ENCODE data around the gene NCKAP5L.
"Not testable (repeated sequence)": the region's sequence is repeated elsewhere in the genome, so short reads cannot be mapped to it uniquely, and the experiment has no call there.

NCKAP5L gene

DNA sequence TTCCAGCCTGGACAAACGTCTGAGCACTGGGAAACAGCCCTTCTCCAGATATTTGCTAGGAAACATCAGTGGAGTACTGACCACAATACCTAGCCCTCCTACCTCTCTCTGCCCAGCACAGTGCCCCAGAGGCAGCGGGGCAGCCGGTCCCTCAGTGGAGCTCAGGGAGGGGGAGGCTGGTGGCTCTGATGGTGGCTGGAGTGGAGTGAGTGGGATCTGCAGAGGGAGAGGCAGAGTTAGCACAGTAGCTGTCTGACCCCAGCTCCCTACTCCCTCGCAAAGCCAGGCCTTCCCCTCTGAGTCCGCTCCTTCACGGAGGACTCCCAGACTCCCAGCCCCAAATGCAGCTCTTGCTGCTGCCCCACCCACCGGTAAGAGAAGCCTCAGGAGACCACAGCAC, 30.0 kb downstream of the NCKAP5L start:
- DNase-seq (ENCODE audit: low read depth), result no peak

GRCh38 chr12:49797449-49797776, 30.8 kb downstream of the NCKAP5L start:
- no peak for DNase-seq (ENCODE audit: low read depth)

DNA sequence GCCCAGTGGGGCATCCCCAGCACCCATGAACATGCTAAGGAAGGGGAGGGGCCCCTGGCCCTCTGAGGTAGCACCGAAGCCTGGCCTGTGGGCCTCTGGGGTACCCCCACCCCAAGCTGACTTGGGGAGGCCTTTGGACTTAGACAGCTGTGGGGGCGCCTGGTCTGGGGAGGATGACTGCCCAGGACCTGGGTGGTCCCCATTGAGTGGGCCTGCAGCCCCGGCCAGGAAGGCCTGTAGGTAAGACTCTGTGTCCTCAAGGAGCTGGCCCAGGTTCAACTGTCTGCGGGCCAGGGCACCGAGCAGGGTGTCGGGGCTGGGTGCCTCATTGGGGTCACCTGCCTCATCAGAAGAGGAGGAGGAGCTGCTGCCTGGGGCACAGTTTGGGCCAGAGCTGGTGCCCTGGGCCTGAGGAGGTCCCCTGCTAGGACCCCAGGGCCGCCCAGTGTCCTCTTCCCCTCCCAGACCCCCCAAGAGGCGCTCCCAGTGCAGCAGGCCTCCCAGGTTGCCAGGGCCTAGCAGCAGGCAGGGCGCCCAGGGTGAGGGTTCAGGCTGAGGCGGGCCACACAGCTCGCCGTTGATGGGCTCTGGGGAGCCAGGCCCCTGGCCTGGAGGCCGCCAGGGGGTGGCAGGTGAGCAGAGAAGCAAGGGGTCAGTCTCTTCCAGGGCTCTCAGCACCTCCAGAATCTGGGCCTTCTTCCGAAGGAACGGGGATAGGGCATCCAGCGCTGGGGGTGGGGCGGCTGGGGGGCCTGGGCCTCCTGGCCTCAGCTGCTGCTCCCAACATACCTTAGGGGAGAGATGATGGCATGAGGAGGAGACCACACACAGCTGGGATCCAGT, 31.4 kb downstream of the NCKAP5L start:
- no peak for DNase-seq (ENCODE audit: low read depth)

DNA sequence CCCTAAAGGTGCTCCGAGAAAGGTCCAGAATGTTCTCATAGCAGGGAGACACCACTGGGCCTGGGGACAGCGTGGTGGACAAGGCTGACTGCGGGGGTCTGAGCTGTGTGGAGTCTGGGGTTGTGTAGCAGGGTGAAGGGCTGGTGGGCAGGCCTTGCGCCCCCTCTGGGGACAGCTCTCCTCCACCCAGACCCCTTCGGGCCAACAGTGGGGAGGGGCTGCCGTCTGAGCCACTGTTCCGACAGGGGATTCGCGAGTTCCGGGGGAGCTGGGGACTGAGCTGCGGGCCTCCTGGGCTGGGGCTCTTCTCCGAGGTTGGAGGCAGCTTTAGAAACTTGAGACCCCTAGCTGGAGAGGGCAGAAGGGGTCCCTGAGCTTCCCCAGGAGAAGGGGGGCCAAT, 32.1 kb downstream of the NCKAP5L start:
- no peak for DNase-seq (ENCODE audit: low read depth)

DNA sequence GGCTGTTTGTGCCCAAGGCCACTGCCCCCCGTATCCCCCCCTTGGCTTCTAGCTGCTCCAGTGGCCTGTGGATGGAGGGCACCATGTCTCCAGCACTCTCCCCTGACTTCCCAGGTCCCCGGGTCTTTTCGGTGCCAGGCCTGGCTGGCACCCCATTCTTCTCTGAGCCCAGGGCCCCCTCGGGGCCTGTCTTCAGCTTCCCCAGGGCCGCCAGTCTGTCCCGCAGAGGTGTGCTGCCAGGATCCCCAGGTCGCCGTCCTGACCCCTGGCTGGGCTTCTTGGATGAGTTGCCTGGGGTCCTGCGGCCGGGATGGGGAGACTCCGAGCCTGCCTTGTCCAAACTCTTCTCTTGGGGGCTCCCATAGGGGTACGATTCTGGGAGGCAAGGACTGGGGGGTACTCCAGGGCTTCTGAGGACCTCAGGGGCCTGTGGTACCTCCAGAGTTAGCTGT, 32.5 kb downstream of the NCKAP5L start:
- no peak for DNase-seq (ENCODE audit: low read depth)

GRCh38 chr12:49794811-49795653, 33.2 kb downstream of the NCKAP5L start:
- no peak for DNase-seq (ENCODE audit: low read depth)

- no peak for DNase-seq (ENCODE audit: low read depth)
Observed at GRCh38 chr12:49794021-49794420, 34.2 kb downstream of the NCKAP5L start.

DNA sequence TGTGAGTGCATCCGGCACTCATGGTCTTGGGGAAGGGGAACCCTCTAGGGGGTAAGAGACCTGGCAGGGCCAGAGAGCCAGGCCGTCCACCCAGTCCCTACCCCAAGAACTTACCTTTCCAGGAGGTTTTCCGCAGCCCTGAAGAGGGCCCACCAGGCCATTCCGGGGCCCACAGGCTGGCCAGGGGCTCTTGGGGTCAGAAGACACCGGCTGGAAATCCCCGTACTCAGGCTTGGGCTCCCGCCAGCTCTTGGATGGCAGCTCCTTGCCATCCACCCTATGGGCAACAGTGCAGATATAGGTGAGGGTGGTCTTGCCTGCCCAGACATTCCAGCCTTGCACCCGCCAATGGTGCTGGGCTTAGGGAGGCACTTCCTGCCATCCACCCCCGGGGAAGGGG, 34.6 kb downstream of the NCKAP5L start:
- no peak for DNase-seq (ENCODE audit: low read depth)

DNA sequence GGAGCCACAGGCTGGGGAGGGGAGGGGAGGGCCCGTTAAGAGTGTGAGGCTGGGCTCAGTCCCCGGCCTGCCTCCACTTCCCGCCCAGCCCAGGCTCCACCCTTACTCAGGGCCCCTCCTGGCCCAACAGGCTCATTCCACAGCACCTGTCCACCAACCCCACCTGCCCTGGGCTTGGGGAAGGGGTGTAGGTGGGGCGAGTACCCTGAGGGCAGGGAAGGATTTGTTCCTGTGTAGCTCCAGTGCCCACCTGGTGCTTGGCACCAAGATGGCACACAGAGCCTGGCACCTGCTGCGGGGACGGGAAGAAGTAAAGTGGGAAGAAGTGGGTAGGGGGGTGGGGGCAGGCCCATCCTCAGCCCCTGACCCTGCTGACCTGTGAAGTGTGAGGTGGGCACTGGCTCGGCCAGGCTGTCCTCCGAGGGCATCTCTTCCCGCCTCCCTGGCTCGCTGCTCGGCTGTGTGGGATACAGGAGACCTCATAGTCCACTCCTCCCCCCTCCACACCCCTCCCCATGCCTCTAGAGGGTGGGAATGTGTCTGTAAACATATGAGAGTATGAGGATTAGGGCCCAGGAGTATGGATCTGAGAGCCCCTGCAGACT, 35.1 kb downstream of the NCKAP5L start:
- DNase-seq (ENCODE audit: low read depth), result no peak

GRCh38 chr12:49792181-49792970, 35.8 kb downstream of the NCKAP5L start:
- DNase-seq (ENCODE audit: low read depth), result no peak

GRCh38 chr12:49791700-49792099, 36.5 kb downstream of the NCKAP5L start:
- no peak for DNase-seq (ENCODE audit: low read depth)

- no peak for DNase-seq (ENCODE audit: low read depth)
Observed at GRCh38 chr12:49790741-49791555, 37.3 kb downstream of the NCKAP5L start.

- no peak for DNase-seq (ENCODE audit: low read depth)
Observed at GRCh38 chr12:49789992-49790391, 38.2 kb downstream of the NCKAP5L start.

DNA sequence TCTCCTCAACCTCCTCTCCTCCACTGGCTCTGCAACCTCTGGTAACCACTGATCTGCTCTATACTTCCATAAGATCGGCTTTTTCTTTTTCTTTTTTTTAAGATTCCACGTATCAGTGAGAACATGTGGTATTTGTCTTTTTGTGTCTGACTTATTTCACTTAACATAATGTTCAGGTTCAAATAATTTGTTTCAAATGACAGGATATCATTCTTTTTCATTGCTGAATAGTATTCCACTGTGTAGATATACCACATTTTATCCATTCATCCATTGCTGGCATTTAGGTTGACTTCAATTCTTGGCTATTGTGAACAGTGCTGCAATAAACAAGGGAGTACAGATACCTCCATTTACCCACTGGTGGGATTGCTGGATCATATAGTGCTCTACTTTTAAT, 40.5 kb downstream of the NCKAP5L start:
- no peak for DNase-seq (ENCODE audit: low read depth)

DNA sequence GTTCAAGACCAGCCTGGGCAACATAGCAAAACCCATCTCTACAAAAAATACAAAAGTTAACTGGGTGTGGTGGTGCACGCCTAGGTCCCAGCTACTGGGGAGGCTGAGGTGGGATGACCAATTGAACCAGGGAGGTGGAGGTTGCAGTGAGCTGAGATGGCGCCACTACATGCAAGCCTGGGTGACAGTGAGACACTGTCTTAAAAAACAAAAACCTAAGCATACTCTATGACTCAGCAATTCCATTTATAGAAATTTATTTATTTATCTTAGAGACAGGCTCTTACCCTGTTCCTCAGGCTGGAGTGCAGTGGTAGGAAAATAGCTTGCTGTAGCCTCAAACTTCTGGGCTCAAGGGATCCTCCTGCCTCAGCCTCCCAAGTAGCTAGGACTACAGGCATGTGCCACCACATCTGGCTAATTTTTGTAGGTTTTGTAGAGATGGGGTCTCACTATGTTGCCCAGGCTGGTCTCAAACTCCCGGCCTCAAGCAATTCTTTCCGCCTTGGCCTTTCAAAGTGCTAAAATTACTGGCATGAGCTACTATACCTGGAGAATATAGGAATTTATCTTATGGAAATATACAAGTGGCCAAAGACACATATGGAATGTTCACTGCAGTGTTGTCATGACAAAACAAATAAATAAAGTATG, 43.3 kb downstream of the NCKAP5L start:
- peak; percentile 63 for DNase-seq (ENCODE audit: low read depth)

- peak; percentile 94 for DNase-seq (ENCODE audit: low read depth)
Observed at GRCh38 chr12:49783917-49784676, 44.1 kb downstream of the NCKAP5L start.

- not testable (repeated sequence) for DNase-seq (ENCODE audit: low read depth)
Observed at GRCh38 chr12:49780914-49781313, 47.3 kb downstream of the NCKAP5L start.

- no peak for DNase-seq (ENCODE audit: low read depth)
Observed at GRCh38 chr12:49779581-49779980, 48.6 kb downstream of the NCKAP5L start.

- no peak for DNase-seq (ENCODE audit: low read depth)
Observed at GRCh38 chr12:49777800-49778748, 50.1 kb downstream of the NCKAP5L start.

Measured in fibroblast of gingiva (primary cell).